Fibroblast of lung (primary cell): ENCODE results near the gene SNORC. TPM values are rescaled to one million over a fixed set of nuclear protein-coding genes. Genes with fewer than 3 reads are reported as not detected.

ENCODE experiments used
- DNase-seq, 2 donors: peaks; one replicate each; pipeline versions ENCODE4 v3.0.0 to v3.0.0-alpha.2; 2010; ENCODE audit warnings: low read depth in 2 of 2
- H2AFZ ChIP-seq: 2 replicates; pipeline ENCODE4 v1.5.1; 2012; ENCODE audit warnings: low read length, control low read depth, inconsistent platforms
- H3K27ac ChIP-seq: 2 replicates; pipeline ENCODE4 v1.5.1; 2011; ENCODE audit warnings: low read length, control low read depth; ENCODE audit not compliant: insufficient read depth
- H3K27me3 ChIP-seq: 2 replicates; pipeline ENCODE4 v1.5.1; 2011; ENCODE audit warnings: mild to moderate bottlenecking, low read length; ENCODE audit not compliant: control insufficient read depth, insufficient read depth
- H3K36me3 ChIP-seq: 2 replicates; pipeline ENCODE4 v1.5.1; 2011; ENCODE audit warnings: low read length; ENCODE audit not compliant: control insufficient read depth, insufficient read depth
- H3K4me1 ChIP-seq: 2 replicates; pipeline ENCODE4 v1.5.1; 2011; ENCODE audit warnings: low read length; ENCODE audit not compliant: control insufficient read depth, insufficient read depth; ENCODE audit errors: extremely low read depth
- H3K4me2 ChIP-seq: 2 replicates; pipeline ENCODE4 v1.5.1; 2011; ENCODE audit warnings: low read length, control low read depth; ENCODE audit not compliant: insufficient read depth; ENCODE audit errors: extremely low read depth
- H3K4me3 ChIP-seq, 4 experiments: fragments of 200-600 bp in 1 of 4; sonication (generic) in 1 of 4; replicated peaks in 1 of 4; 2 replicates each; pipeline ENCODE4 v1.5.1; 2011 to 2016; ENCODE audit warnings: low read length in 4 of 4, low read depth in 3 of 4, mild to moderate bottlenecking in 3 of 4, control low read depth in 2 of 4, inconsistent platforms in 1 of 4, mixed read lengths in 1 of 4; ENCODE audit not compliant: insufficient read depth in 1 of 4; ENCODE audit errors: control extremely low read depth in 1 of 4
- H3K79me2 ChIP-seq: 2 replicates; pipeline ENCODE4 v1.5.1; 2012; ENCODE audit warnings: mild to moderate bottlenecking, low read length, inconsistent platforms; ENCODE audit not compliant: control insufficient read depth, insufficient read depth
- H3K9ac ChIP-seq: 2 replicates; pipeline ENCODE4 v1.5.1; 2011; ENCODE audit warnings: mild to moderate bottlenecking, low read length, control low read depth; ENCODE audit not compliant: insufficient read depth
- H3K9me3 ChIP-seq: 2 replicates; pipeline ENCODE4 v1.5.1; 2012; ENCODE audit warnings: low read depth, low read length; ENCODE audit not compliant: control insufficient read depth, insufficient read depth
- H4K20me1 ChIP-seq: 2 replicates; pipeline ENCODE4 v1.5.1; 2011; ENCODE audit warnings: low read length; ENCODE audit not compliant: control insufficient read depth, insufficient read depth; ENCODE audit errors: extremely low read depth
- EZH2 ChIP-seq: IDR thresholded peaks from 2 replicates; pipeline ENCODE4 v1.5.1; 2012; ENCODE audit warnings: low read length, control low read depth, mild to moderate bottlenecking; ENCODE audit errors: missing control alignments
- polyA plus RNA-seq, 2 donors: library from polyadenylated mRNA; depleted of rRNA in 1 of 2; stranded (reverse) in 1 of 2; unstranded in 1 of 2; fragments of >200 nt; gene quantifications; 2 replicates each; pipeline ENCODE4 v1.2.1, GENCODE V29; 2011 to 2012; ENCODE audit warnings: missing spikeins in 1 of 2
- total RNA-seq: library from RNA; depleted of rRNA; stranded (reverse); fragments of >200 nt; gene quantifications from 2 replicates; pipeline ENCODE4 v1.2.1, GENCODE V29; 2014
- TF ChIP-seq, protein P1 (sequence below), 2 donors: IDR thresholded peaks in 1 of 2; conservative IDR thresholded peaks in 1 of 2; 1 replicate in 1 of 2; 2 replicates in 1 of 2; pipeline ENCODE4 v1.5.1; 2011 to 2012; ENCODE audit warnings: low read length in 2 of 2, control low read depth in 1 of 2, inconsistent platforms in 1 of 2, low read depth in 1 of 2, mild to moderate bottlenecking in 1 of 2

The SNORC gene
- total and polyA plus RNA-seq, 2 donors (not counting 1 experiment from before 2014, with no cell fraction given) = 0.14 to 0.83 TPM

DNA sequence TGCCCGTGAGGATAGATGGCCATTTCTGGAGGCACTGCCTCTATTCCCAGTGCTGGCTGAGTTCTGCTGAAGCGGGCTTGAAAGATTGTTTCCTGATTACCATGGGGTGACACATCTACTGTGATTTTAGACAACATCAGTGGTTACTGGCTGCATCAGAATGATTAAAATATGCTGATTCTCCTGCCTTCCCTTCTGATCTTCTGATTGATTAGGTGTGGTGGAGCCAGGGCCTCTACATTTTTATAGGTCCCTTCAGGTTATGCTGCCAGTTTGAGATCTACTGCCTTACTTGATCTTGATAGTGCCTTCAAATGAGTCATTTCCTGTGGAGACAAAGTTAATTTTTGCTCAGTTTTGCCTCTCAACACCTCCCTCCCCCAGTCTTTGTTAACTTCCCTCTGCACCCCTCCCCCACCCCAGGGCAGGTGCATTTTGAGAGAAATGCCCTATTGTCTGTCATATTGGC is 31.6 kb upstream of the SNORC start:
- TF ChIP-seq EZH2 = no peak
- TF ChIP-seq, protein P1, sequence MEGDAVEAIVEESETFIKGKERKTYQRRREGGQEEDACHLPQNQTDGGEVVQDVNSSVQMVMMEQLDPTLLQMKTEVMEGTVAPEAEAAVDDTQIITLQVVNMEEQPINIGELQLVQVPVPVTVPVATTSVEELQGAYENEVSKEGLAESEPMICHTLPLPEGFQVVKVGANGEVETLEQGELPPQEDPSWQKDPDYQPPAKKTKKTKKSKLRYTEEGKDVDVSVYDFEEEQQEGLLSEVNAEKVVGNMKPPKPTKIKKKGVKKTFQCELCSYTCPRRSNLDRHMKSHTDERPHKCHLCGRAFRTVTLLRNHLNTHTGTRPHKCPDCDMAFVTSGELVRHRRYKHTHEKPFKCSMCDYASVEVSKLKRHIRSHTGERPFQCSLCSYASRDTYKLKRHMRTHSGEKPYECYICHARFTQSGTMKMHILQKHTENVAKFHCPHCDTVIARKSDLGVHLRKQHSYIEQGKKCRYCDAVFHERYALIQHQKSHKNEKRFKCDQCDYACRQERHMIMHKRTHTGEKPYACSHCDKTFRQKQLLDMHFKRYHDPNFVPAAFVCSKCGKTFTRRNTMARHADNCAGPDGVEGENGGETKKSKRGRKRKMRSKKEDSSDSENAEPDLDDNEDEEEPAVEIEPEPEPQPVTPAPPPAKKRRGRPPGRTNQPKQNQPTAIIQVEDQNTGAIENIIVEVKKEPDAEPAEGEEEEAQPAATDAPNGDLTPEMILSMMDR (conservative IDR thresholded peaks at IDR 0.05 in 1 of 2, IDR thresholded peaks at IDR 0.05 in 1 of 2; ENCODE audit: low read depth in 1 of 2, low read length in 2 of 2) = no peak
- no peak overlapping the region for H3K27ac ChIP-seq
- H3K36me3 ChIP-seq = peaks cover 4% of the 10 kb centered on the region
- H4K20me1 ChIP-seq = no peaks in the 10 kb centered on the region
- no peaks in the 10 kb centered on the region for H3K9me3 ChIP-seq
- H3K4me1 ChIP-seq = peaks cover 4% of the 10 kb centered on the region
- H3K4me2 ChIP-seq = no peak overlapping the region
- peak in 1 of 2 donors; percentile 47 for DNase-seq
- H2AFZ ChIP-seq = no peak overlapping the region
- no peaks in the 10 kb centered on the region for H3K79me2 ChIP-seq
- H3K9ac ChIP-seq = no peak overlapping the region
- no peak overlapping the region for H3K4me3 ChIP-seq
- no peaks in the 10 kb centered on the region for H3K27me3 ChIP-seq

DNA sequence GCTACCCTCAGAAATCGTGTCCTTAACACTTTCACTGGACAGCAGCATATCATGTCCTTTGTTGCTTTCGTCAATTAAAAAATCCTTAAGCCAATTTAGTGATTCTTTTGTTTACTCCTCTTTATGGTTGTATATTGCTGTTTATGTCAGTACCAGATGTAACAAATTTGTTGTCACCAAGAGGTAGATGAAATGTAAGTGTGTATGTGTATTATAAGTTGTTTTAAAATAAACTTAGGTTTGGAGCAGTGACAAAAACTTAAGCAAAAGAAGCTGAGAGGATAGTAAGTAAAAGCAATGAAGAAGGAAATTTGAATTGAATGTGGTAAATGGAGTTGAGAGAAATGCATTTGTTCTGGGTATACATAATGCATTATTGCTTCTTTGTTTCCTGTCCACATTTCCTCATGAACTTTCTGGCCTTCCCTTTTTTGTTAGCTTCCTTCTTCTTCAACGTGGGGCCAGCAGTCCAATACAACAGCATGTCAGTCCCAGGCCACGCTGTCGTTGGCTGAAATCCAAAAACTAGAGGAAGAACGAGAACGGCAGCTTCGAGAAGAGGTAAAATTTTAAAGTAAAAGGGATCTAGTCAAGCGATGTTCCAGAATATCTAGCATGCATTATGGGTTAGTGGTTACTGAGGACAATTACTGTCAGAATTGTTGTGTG is 30.5 kb upstream of the SNORC start:
- TF ChIP-seq, protein P1 (conservative IDR thresholded peaks at IDR 0.05 in 1 of 2, IDR thresholded peaks at IDR 0.05 in 1 of 2; ENCODE audit: low read depth in 1 of 2, low read length in 2 of 2) = no peak
- no peak for TF ChIP-seq EZH2
- H4K20me1 ChIP-seq = no peaks in the 10 kb centered on the region

DNA sequence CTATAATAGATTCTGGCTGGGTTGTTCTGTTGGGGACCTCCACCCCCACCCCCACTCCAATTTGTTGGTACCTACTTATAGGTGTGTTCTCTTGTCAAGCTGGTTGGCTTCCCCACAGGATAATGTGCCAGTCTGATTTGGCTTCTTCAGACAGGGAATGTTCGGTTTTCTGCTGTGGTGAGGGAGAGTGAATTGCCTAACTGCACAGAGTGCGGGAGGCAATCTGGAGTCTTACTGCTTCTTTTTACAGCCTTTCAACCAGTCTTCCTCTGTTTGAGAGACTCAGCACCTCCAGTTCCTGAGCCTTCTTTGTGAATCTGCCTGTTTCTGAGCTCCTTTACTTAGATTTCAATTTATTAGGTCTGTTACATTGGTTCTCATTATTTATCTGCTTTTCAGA is 27.4 kb upstream of the SNORC start:
- H3K27ac ChIP-seq = no peak overlapping the region
- DNase-seq = no peak
- no peaks in the 10 kb centered on the region for H3K27me3 ChIP-seq
- no peaks in the 10 kb centered on the region for H4K20me1 ChIP-seq
- peaks cover 7% of the 10 kb centered on the region for H3K36me3 ChIP-seq
- H2AFZ ChIP-seq = no peak overlapping the region
- H3K4me1 ChIP-seq = peaks cover 4% of the 10 kb centered on the region
- no peak overlapping the region for H3K4me3 ChIP-seq
- TF ChIP-seq, protein P1 (conservative IDR thresholded peaks at IDR 0.05 in 1 of 2, IDR thresholded peaks at IDR 0.05 in 1 of 2; ENCODE audit: low read depth in 1 of 2, low read length in 2 of 2) = no peak
- no peak for TF ChIP-seq EZH2
- H3K4me2 ChIP-seq = no peak overlapping the region
- H3K79me2 ChIP-seq = no peaks in the 10 kb centered on the region
- no peaks in the 10 kb centered on the region for H3K9me3 ChIP-seq
- no peak overlapping the region for H3K9ac ChIP-seq

More for the DNA sequence above, 30.5 kb upstream of the SNORC start:
- H3K4me3 ChIP-seq = no peak overlapping the region
- H3K27me3 ChIP-seq = no peaks in the 10 kb centered on the region
- no peak overlapping the region for H3K9ac ChIP-seq
- peaks cover 6% of the 10 kb centered on the region for H3K36me3 ChIP-seq
- H2AFZ ChIP-seq = no peak overlapping the region
- no peak overlapping the region for H3K27ac ChIP-seq
- no peaks in the 10 kb centered on the region for H3K9me3 ChIP-seq
- no peak overlapping the region for H3K4me2 ChIP-seq
- H3K4me1 ChIP-seq = peaks cover 4% of the 10 kb centered on the region
- DNase-seq = peak in 1 of 2 donors; percentile 45
- H3K79me2 ChIP-seq = no peaks in the 10 kb centered on the region
